Measurements from ENCODE around the gene SGMS2.
"Not testable (repeated sequence)": the region's sequence is repeated elsewhere in the genome, so short reads cannot be mapped to it uniquely, and the experiment has no call there.

SGMS2 gene

GRCh38 chr4:107870916-107871786, 46.4 kb downstream of the SGMS2 start:
- no peak for DNase-seq

GRCh38 chr4:107874024-107874423, 49.3 kb downstream of the SGMS2 start:
- no peak for DNase-seq

GRCh38 chr4:107876099-107876498, 51.4 kb downstream of the SGMS2 start:
- DNase-seq: no peak

GRCh38 chr4:107877361-107877760, 52.6 kb downstream of the SGMS2 start:
- DNase-seq: no peak

- no peak for DNase-seq
Measured at GRCh38 chr4:107885865-107886264, 61.1 kb downstream of the SGMS2 start.

DNA sequence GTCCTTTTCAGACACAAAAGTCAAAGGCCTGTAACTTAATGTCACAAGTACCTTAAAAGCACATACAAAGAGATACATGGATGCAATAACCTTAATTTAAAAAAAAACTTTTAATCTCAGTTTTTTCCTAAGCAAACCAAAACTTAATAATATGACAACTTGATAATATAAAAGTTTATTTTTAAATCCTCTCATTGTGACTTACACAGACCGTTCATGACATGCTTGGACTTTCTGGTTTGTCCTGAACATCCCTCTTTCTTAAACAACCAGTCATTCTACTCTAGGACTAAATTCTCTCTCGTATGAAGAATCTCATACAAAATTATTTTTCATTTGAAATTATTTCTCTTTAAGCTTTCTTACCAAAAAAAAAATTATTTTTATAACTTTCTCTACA, 63.5 kb downstream of the SGMS2 start:
- DNase-seq: no peak

DNA sequence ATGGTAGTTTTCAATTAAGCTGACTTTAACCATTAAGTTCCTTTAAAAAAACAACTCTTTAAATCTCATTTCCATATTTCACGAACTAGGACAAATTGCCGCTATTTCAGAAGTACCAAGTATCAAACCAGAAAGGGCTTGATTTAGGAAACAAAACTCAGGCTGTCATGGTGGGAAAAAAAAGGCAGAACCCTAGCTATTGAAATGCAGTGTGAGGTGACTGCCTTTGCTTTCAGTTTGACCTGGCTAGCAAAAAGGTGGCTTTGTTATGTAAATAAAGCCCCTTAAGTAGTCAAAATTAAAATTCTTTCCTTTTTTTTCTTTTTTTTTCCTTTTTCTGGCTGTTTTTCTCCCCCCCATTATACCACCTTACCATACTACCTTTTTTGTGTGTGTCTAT, 66.0 kb downstream of the SGMS2 start:
- DNase-seq: no peak

DNA sequence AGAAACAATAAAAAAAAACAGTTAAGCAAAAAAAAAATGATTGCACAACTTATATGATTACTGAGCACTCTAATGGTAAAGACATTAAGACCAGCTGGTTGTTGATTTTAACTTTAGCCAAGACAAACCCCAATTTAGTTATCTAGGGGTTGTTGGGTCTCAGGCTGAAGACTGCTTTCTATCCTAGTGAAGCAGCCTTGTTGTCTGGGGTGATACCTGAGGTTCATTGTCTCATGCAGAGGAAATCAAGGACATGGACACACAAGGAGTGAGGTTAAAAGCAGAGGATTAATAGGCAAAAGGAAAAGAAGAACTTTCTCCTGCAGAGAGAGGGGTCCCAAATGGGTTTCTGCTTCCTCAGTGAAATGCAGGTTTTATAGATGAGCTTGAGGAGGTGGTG, 66.6 kb downstream of the SGMS2 start:
- DNase-seq: no peak

- no peak for DNase-seq
Measured at GRCh38 chr4:107893171-107894137, 68.7 kb downstream of the SGMS2 start.

DNA sequence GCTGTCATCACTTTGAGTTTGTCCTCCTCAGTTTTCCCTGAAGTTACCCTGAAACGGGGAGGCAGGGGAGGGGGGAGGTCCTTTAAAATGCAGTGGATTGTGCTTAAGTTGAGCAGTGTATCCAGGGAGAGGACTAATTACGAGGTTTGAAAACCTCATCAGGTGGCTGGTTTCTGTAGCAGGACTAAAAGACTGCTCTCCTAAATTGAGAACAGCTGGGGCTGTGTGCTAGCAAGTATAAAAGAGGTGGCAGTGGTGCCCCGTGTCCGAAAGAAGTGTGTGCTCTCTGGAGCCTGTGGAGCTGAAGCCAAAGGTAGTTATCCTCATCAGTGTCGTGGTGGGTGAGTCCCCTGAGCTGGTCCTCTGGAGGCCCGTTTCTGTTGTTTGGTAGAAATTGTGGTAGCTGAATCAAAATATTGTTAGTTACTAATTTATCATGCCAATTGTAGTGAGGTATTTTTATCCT, 69.4 kb downstream of the SGMS2 start:
- DNase-seq: no peak

DNA sequence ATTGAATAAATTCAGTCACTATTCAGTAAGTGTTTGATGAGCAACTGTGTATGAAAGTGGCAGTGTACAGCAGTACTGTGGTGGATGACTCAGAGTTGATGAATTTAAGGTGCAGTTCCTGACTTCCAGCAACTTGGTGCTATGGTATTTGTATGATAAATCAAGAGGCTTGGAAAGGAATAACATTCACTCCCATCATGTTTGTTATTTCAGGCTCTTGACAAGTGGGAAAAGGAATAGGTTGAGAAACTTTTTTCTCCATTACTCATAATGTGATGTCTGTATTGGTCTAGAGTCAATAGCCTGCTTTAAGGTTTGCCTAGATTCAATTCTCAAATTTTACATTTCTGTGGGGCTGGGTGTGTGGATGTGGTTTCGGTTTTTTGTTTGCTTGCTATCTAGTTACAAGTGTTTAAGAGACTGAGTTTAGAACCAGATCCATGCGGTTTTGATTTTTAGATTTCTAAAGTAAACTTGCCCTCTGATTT, 71.5 kb downstream of the SGMS2 start:
- no peak for DNase-seq

GRCh38 chr4:107896646-107897045, 71.9 kb downstream of the SGMS2 start:
- no peak for DNase-seq

DNA sequence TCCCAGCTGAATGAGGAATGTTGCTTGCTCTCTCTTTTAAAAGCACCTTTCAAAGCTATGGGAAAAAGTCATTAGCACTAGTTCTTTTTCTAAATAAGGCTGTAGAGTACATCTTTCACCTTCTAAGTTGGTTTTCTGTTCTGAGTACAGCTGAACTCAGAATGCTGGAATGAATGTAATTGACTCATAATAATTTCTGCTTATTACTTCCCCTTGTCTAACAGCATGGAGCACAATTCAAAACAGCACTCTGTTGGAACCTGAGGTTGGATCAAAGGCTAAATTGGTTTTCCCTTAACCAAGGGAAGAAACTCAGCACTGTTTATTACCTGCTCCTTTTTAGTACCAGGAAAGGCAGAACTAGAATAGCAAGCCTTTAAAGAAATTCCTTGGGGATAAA, 73.1 kb downstream of the SGMS2 start:
- no peak for DNase-seq

DNA sequence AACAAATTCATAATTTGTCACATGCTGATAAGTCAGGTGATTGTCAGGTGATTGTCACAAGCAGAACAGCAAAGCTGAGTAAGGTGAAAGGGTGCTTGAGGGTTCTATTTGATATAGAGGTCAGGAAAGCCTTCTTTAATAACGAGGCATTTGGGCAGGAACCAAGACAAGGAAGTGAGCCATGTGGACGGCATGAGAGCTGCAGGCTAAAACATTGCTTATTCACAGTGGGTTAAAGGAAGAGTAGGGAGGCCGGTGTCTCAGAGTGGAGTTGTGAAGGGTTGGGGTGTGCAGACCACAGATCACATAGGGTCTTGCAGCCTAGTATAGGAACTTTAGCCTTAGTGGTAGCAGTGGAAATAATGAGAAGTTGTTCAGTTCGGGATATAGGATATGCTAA, 75.3 kb downstream of the SGMS2 start:
- DNase-seq: no peak

DNA sequence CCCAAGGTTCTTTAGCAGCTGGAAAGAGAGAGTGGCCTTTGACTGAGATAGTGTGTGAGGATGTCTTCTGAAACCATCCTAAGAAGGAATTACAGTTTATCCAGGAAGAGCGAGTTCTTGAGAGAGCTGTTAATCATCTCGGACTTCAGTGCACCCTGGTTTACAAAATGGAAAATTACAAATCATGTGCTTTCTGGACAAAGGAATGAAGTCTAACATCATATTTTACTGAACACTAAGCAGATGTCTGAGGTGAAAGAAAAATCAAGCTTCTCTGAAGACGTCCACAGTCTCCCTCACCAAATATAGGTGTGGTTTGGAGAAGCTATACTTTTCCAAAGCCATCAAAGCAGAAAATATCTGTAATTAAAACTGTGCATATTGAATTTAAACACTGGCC, 75.8 kb downstream of the SGMS2 start:
- no peak for DNase-seq

- DNase-seq: no peak
Measured at GRCh38 chr4:107901213-107901934, 76.6 kb downstream of the SGMS2 start.

GRCh38 chr4:107902715-107903114, 78.0 kb downstream of the SGMS2 start:
- DNase-seq: no peak

DNA sequence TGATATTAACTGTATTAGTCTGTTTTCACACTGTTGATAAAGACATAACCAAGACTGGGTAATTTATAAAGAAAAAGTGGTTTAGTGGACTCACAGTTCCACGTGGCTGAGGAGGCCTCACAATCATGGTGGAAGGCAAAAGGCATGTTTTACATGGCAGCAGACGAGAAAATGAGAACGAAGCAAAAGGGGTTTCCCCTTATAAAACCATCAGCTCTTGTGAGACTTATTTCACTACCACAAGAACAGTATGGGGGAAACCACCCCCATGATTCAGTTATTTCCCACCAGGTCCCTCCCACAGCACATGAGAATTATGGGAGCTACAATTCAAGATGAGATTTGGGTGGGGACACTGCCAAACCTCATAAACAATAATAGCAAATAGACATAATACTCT, 80.3 kb downstream of the SGMS2 start:
- not testable (repeated sequence) for DNase-seq

GRCh38 chr4:107906458-107907100, 81.8 kb downstream of the SGMS2 start:
- no peak for DNase-seq

GRCh38 chr4:107908377-107908776, 83.6 kb downstream of the SGMS2 start:
- no peak for DNase-seq

GRCh38 chr4:107913283-107913899, 88.7 kb downstream of the SGMS2 start:
- no peak for DNase-seq

DNA sequence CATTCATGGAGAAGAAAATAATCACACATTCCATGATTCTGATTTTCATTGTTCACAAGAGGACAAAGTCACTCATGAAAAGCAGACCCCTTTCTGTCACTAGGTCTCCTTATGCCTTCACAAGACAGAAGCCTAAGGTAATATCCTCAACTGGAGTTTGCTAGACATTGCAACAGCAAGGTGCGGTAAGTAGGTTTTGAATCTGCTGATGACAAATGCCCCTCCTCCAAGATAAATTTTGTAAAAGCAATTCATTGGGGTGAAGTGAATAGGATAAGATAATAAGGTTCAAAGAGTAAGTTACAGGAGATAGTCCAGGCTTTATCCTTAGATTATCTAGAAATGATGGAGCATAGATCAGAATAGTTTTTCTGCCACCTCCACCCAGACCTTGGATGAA, 90.5 kb downstream of the SGMS2 start:
- no peak for DNase-seq

Data from activated naive CD4-positive, alpha-beta T cell (primary cell).